SH-SY5Y (cell line): Measurements from ENCODE around the gene TMEM44.

ENCODE experiments used
- GATA2 ChIP-seq: IDR thresholded peaks from 2 replicates; pipeline ENCODE4 v1.6.1; 2011; ENCODE audit warnings: mild to moderate bottlenecking, low read depth, low read length
- GATA3 ChIP-seq: IDR thresholded peaks from 2 replicates; pipeline ENCODE4 v1.6.1; 2011; ENCODE audit warnings: low read depth, mild to moderate bottlenecking, low read length, moderate library complexity

GRCh38 chr3:194642769-194643168 is 9.6 kb upstream of the TMEM44 start:
- no peak for TF ChIP-seq GATA2
- no peak for TF ChIP-seq GATA3
